HCT116 (cell line): ENCODE measurements around the gene LMBR1. TPM values are rescaled to one million over a fixed set of nuclear protein-coding genes. Genes with fewer than 3 reads are reported as not detected.

Experiments used
- ATAC-seq: fragments of 200-7000 bp; cut with Tn5 transposase; 2 replicates; pipeline ENCODE4 v1.9.1; 2020; ENCODE audit warnings: mild to moderate bottlenecking, moderate library complexity
- BruUV-seq: library from RNA; stranded (reverse); fragments of 400-500 nt; replicated peaks from 2 replicates; lab custom pipeline; 2021; lab: Mats Ljungman, UMichigan
- CTCF ChIA-PET: fragments of 300-600 bp; sonication (Branson Sonifier 250); formaldehyde crosslinking; loops from one replicate; lab custom pipeline; 2021; ENCODE audit warnings: antibody characterized with exemption; lab: Charles Lee
- POLR2A ChIA-PET: fragments of 300-600, 350-600 bp; sonication (Branson Sonifier 250); formaldehyde crosslinking; loops from one replicate; lab custom pipeline; 2021; ENCODE audit warnings: antibody characterized with exemption; lab: Charles Lee
- RAD21 ChIA-PET, 2 experiments: fragments of 300-600 bp; sonication (Branson Sonifier 250); formaldehyde crosslinking; loops; one replicate each; lab custom pipeline; 2023; ENCODE audit warnings: low total read pairs in 2 of 2; ENCODE audit not compliant: uncharacterized antibody in 2 of 2, unreplicated experiment in 2 of 2, low non-redundant PET in 1 of 2; lab: Charles Lee
- DNase-seq: peaks from one replicate; pipeline ENCODE4 v3.0.0-alpha.2; 2010; ENCODE audit warnings: low read depth, low spot score
- H2AFZ ChIP-seq: fragments of 200-600 bp; shearing (Covaris generic), sonication (generic); 2 replicates; pipeline ENCODE4 v1.6.1; 2017; ENCODE audit warnings: low read depth, mixed run types, mixed read lengths, antibody characterized with exemption, low read length; ENCODE audit not compliant: poor library complexity, severe bottlenecking
- H3K27ac ChIP-seq: 2 replicates; pipeline ENCODE4 v1.5.1; 2012; ENCODE audit warnings: low read depth, low read length
- H3K27me3 ChIP-seq: fragments of 200-600 bp; sonication (generic); 2 replicates; pipeline ENCODE4 v1.6.1; 2016; ENCODE audit warnings: mixed run types, low read length, mixed read lengths; ENCODE audit not compliant: insufficient read depth
- H3K36me3 ChIP-seq, 2 experiments: fragments of 200-500 bp in 1 of 2; fragments of 200-600 bp in 1 of 2; sonication (Bioruptor generic) in 1 of 2; sonication (generic) in 1 of 2; 2 replicates each; pipeline versions ENCODE4 v1.5.1 to v1.6.1; 2014 to 2016; ENCODE audit warnings: low read length in 2 of 2, inconsistent platforms in 1 of 2, mixed read lengths in 1 of 2, mixed run types in 1 of 2; ENCODE audit not compliant: insufficient read depth in 2 of 2, control insufficient read depth in 1 of 2
- H3K4me1 ChIP-seq, 2 experiments: fragments of 200-600 bp in 1 of 2; sonication (generic) in 1 of 2; 2 replicates each; pipeline versions ENCODE4 v1.5.1 to v1.6.1; 2012 to 2017; ENCODE audit warnings: low read length in 2 of 2, inconsistent platforms in 1 of 2, mild to moderate bottlenecking in 1 of 2, mixed read lengths in 1 of 2, mixed run types in 1 of 2, moderate library complexity in 1 of 2; ENCODE audit not compliant: insufficient read depth in 2 of 2, control insufficient read depth in 1 of 2
- H3K4me2 ChIP-seq: fragments of 200-600 bp; sonication (generic); 2 replicates; pipeline ENCODE4 v1.6.1; 2017; ENCODE audit warnings: mixed run types, low read length, mixed read lengths
- H3K4me3 ChIP-seq, 2 experiments: fragments of 200-600 bp in 1 of 2; sonication (generic) in 1 of 2; replicated peaks in 1 of 2; 2 replicates each; pipeline ENCODE4 v1.5.1; 2011 to 2016; ENCODE audit warnings: low read length in 2 of 2, control low read depth in 1 of 2, low read depth in 1 of 2, mild to moderate bottlenecking in 1 of 2, mixed read lengths in 1 of 2, mixed run types in 1 of 2
- H3K79me2 ChIP-seq: fragments of 200-600 bp; sonication (generic); 2 replicates; pipeline ENCODE4 v1.6.1; 2017; ENCODE audit warnings: mild to moderate bottlenecking, mixed run types, low read length, moderate library complexity, mixed read lengths; ENCODE audit not compliant: insufficient read depth
- H3K9ac ChIP-seq: fragments of 200-600 bp; sonication (generic); 2 replicates; pipeline ENCODE4 v1.6.1; 2016; ENCODE audit warnings: low read length, mixed read lengths
- H3K9me2 ChIP-seq: fragments of 200-600 bp; sonication (generic), shearing (Covaris generic); 2 replicates; pipeline ENCODE4 v1.6.1; 2017; ENCODE audit warnings: mixed run types, mild to moderate bottlenecking, moderate library complexity; ENCODE audit not compliant: insufficient read depth
- H3K9me3 ChIP-seq, 2 experiments: fragments of 200-500 bp in 1 of 2; fragments of 200-600 bp in 1 of 2; sonication (Bioruptor generic) in 1 of 2; sonication (generic) in 1 of 2; 2 replicates each; pipeline ENCODE4 v1.6.1; 2014 to 2017; ENCODE audit warnings: low read length in 2 of 2, mixed read lengths in 2 of 2, inconsistent platforms in 1 of 2, low read depth in 1 of 2, mild to moderate bottlenecking in 1 of 2, mixed run types in 1 of 2, moderate library complexity in 1 of 2; ENCODE audit not compliant: control insufficient read depth in 1 of 2, insufficient read depth in 1 of 2
- H4K20me1 ChIP-seq: fragments of 200-600 bp; sonication (generic), shearing (Covaris generic); 2 replicates; pipeline ENCODE4 v1.6.1; 2017; ENCODE audit warnings: mixed run types, mild to moderate bottlenecking, moderate library complexity; ENCODE audit not compliant: insufficient read depth
- ATF3 ChIP-seq: IDR thresholded peaks from 2 replicates; pipeline ENCODE4 v1.6.1; 2012
- CBX3 ChIP-seq: IDR thresholded peaks from 2 replicates; pipeline ENCODE4 v1.6.1; 2012; ENCODE audit warnings: low read depth
- CEBPB ChIP-seq: IDR thresholded peaks from 2 replicates; pipeline ENCODE4 v1.6.1; 2012; ENCODE audit warnings: low read depth
- EGR1 ChIP-seq: IDR thresholded peaks from 2 replicates; pipeline ENCODE4 v1.6.1; 2012; ENCODE audit warnings: low read depth
- EZH2 ChIP-seq: fragments of 200-600 bp; sonication (generic); IDR thresholded peaks from 2 replicates; pipeline ENCODE4 v1.6.1; 2017; ENCODE audit warnings: antibody characterized with exemption, mixed run types
- EZH2phosphoT487 ChIP-seq: fragments of 200-600 bp; IDR thresholded peaks from 2 replicates; pipeline ENCODE4 v1.6.1; 2018; ENCODE audit warnings: antibody characterized with exemption, borderline replicate concordance
- FOSL1 ChIP-seq: IDR thresholded peaks from 2 replicates; pipeline ENCODE4 v1.6.1; 2012; ENCODE audit warnings: low read depth
- POLR2A ChIP-seq: IDR thresholded peaks from 2 replicates; pipeline ENCODE4 v1.7.0; 2011; ENCODE audit warnings: borderline replicate concordance; ENCODE audit not compliant: insufficient read depth, insufficient read length; ENCODE audit errors: extremely low read depth
- RAD21 ChIP-seq: IDR thresholded peaks from 2 replicates; pipeline ENCODE4 v1.6.1; 2012; ENCODE audit warnings: low read depth, mild to moderate bottlenecking
- SP1 ChIP-seq: IDR thresholded peaks from 2 replicates; pipeline ENCODE4 v1.6.1; 2012; ENCODE audit warnings: low read depth
- SRF ChIP-seq: IDR thresholded peaks from 2 replicates; pipeline ENCODE4 v1.6.1; 2012; ENCODE audit warnings: low read depth
- TCF7L2 ChIP-seq: IDR thresholded peaks from 2 replicates; pipeline ENCODE4 v1.7.0; 2011; ENCODE audit warnings: borderline replicate concordance, inconsistent platforms; ENCODE audit not compliant: insufficient read depth, insufficient read length; ENCODE audit errors: extremely low read depth
- ZBTB33 ChIP-seq: IDR thresholded peaks from 2 replicates; pipeline ENCODE4 v1.6.1; 2011; ENCODE audit warnings: mild to moderate bottlenecking, low read length, moderate library complexity; ENCODE audit not compliant: insufficient replicate concordance; ENCODE audit errors: extremely low read depth
- ZFX ChIP-seq: fragments of 450-650 bp; IDR thresholded peaks from 2 replicates; pipeline ENCODE4 v1.6.1; 2017
- ZNF274 ChIP-seq: fragments of 200-500 bp; sonication (Bioruptor generic); IDR thresholded peaks from 2 replicates; pipeline ENCODE4 v1.6.1; 2014; ENCODE audit warnings: mild to moderate bottlenecking, low read depth, low read length, inconsistent platforms
- intact Hi-C: fragments of 100-400 bp; cut with micrococcal nuclease; formaldehyde crosslinking; loops from 2 replicates; pipeline ENCODE4 v1.10.0; 2022
- total RNA-seq: library from RNA; stranded (reverse); gene quantifications from one replicate; pipeline ENCODE4 v1.2.1, GENCODE V29; 2021; ENCODE audit not compliant: unreplicated experiment
- TF ChIP-seq, protein P1 (sequence below): IDR thresholded peaks from 2 replicates; pipeline ENCODE4 v1.6.1; 2012; ENCODE audit warnings: low read depth
- TF ChIP-seq, protein P2 (sequence below): IDR thresholded peaks from 2 replicates; pipeline ENCODE4 v1.6.1; 2012

Gene LMBR1
- total RNA-seq, 1 experiment from 2014 or later, result 84.0 TPM

- TF ChIP-seq ZNF274, result no peak
- TF ChIP-seq EZH2, result no peak
- TF ChIP-seq EGR1, result peak; percentile 99
- TF ChIP-seq CBX3, result peak; percentile 98
Measured at GRCh38 chr7:156640257-156640948, 252.6 kb downstream of the LMBR1 start, which contains the start of gene RNF32 (continued).

DNA sequence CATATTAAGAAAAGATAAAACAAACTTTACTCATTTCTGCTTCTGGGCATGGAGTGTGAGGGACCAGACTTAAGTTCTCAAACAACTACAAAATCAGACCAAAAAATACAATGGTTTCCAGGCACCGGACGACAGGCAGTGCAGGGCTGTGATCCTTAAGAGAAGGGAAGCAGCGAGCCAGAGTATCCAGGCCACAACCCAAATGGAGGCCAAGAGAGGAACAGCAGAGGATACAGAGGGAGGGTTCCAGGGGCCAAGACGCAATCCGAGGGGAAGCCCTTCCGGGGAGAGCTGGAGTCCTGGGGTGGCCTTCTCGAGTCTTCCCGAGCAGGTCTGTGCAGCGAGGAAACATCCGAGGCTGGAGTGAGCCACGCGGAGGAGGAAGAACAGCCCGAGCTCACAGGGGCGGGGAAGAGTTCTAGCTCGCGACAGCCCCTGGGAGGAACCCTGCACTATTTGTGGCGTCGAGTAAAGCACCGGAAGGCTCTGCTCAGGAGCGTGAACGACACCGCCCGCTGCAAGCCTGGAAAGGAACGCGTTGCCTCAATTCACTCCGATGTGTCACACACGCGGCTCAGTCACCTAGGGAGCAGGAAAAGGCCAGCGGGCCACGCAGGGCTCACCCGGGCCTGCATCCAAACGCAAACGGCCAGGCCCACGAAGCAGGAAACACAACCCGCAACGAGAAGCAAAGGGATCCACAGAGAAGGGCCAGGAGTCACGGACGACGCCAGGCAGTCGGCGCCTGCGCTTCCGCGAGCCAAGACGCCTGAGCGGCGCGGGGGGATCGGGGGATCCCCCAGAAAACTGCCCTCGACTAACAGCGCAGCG, 253.3 kb downstream of the LMBR1 start:
- Histone ChIP-seq H3K9ac (no peak overlapping the region), H3K27ac (peak overlapping the region; percentile 54; the same call in 1 of the 2 replicates), H3K79me2 (no peaks in the 10 kb centered on the region), H3K4me3 (peak overlapping the region in 1 of 2 experiments; percentile 68; a peak in 1 of 4 replicates), H3K9me2 (no peaks in the 10 kb centered on the region), H4K20me1 (no peaks in the 10 kb centered on the region), H2AFZ (no peak overlapping the region), H3K9me3 (no peaks in the 10 kb centered on the region), H3K27me3 (no peaks in the 10 kb centered on the region), H3K4me2 (peak overlapping the region; percentile 92), H3K36me3 (no peaks in the 10 kb centered on the region), H3K4me1 (peaks cover 4 to 19% of the 10 kb centered on the region in 2 experiments; a peak in 3 of 4 replicates)
- intact Hi-C loops, result loop anchor here (2.0 to 10.0 kb wide), 2 partner anchors 675 to 833 kb away; no protein-coding TSS in a partner anchor
- RAD21 ChIA-PET, result no interaction called here
- BruUV-seq, result no TSS peak
- ATAC-seq (no peak), DNase-seq (no peak)
- POLR2A ChIA-PET, result no interaction called here
- CTCF ChIA-PET, result no interaction called here
- TF ChIP-seq ZFX, result no peak
- TF ChIP-seq EGR1, result no peak
- no peak for TF ChIP-seq ATF3
- TF ChIP-seq EZH2phosphoT487, result no peak
- TF ChIP-seq FOSL1, result no peak
- no peak for TF ChIP-seq CBX3
- TF ChIP-seq, protein P1, sequence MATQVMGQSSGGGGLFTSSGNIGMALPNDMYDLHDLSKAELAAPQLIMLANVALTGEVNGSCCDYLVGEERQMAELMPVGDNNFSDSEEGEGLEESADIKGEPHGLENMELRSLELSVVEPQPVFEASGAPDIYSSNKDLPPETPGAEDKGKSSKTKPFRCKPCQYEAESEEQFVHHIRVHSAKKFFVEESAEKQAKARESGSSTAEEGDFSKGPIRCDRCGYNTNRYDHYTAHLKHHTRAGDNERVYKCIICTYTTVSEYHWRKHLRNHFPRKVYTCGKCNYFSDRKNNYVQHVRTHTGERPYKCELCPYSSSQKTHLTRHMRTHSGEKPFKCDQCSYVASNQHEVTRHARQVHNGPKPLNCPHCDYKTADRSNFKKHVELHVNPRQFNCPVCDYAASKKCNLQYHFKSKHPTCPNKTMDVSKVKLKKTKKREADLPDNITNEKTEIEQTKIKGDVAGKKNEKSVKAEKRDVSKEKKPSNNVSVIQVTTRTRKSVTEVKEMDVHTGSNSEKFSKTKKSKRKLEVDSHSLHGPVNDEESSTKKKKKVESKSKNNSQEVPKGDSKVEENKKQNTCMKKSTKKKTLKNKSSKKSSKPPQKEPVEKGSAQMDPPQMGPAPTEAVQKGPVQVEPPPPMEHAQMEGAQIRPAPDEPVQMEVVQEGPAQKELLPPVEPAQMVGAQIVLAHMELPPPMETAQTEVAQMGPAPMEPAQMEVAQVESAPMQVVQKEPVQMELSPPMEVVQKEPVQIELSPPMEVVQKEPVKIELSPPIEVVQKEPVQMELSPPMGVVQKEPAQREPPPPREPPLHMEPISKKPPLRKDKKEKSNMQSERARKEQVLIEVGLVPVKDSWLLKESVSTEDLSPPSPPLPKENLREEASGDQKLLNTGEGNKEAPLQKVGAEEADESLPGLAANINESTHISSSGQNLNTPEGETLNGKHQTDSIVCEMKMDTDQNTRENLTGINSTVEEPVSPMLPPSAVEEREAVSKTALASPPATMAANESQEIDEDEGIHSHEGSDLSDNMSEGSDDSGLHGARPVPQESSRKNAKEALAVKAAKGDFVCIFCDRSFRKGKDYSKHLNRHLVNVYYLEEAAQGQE, result no peak
- TF ChIP-seq ZBTB33, result no peak
- no peak for TF ChIP-seq POLR2A
- TF ChIP-seq, protein P2, sequence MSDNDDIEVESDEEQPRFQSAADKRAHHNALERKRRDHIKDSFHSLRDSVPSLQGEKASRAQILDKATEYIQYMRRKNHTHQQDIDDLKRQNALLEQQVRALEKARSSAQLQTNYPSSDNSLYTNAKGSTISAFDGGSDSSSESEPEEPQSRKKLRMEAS, result no peak
- no peak for TF ChIP-seq TCF7L2
- TF ChIP-seq RAD21, result no peak
- no peak for TF ChIP-seq SRF
- TF ChIP-seq SP1, result no peak
- no peak for TF ChIP-seq EZH2
- TF ChIP-seq ZNF274, result no peak
- no peak for TF ChIP-seq CEBPB
